Fibroblast of the conjunctiva (primary cell): ENCODE results near the gene NFATC3.

Experiments used
- DNase-seq: peaks from one replicate; pipeline ENCODE4 v3.0.0-alpha.2; 2010; ENCODE audit warnings: low read depth

NFATC3 gene

DNA sequence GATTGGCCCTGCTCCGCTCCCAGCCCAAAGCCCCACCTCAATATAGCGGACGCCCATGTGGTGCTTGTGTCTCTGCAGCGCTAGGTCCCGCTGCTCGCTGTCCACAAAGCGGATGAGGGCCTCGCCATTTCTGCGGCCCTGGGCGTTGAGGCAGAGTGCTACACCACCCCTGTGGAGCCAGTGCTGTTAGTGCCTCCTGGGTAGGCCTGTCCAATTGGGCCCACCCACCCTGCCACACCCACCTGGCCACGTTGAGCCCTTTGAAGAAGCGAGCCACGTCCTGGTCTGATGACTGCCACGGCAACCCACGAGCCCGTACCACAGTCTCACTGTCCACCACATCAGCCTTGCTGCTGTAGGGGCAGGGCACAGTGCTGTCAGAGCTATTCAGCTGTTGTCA is 147.2 kb downstream of the NFATC3 start:
- no peak for DNase-seq

DNA sequence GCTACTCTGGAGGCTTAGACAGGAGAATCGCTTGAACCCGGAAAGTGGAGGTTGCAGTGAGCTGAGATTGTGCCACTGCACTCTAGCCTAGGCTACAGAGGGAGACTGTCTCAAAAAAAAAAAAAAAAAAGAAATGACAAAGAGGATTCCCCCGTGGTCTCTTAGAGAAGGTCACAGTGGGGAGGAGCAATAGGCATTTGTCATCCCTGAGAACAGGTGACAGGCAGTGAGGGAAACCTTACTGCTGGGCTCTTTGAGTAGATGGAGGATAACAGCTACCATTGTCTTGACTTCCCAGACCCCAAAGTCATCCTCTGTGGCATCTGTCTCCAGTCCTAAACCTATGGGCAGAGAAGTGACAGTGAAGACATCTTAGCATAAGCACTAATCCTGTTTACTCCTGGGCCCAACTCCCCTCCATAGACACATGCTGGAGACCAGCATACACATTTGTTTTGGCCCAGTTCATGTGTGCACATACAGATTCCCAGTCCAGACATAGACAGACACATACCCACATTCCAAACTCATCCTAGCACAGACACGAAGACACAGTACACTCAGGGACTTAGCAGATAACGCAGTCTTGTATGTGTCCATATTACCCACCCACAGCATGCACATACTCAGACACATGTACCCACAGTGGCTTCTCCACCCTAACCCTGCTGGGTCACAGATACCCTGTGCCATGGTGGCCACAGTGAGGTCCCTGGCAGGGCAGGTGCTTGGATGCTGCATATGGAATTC is 148.1 kb downstream of the NFATC3 start:
- no peak for DNase-seq

DNA sequence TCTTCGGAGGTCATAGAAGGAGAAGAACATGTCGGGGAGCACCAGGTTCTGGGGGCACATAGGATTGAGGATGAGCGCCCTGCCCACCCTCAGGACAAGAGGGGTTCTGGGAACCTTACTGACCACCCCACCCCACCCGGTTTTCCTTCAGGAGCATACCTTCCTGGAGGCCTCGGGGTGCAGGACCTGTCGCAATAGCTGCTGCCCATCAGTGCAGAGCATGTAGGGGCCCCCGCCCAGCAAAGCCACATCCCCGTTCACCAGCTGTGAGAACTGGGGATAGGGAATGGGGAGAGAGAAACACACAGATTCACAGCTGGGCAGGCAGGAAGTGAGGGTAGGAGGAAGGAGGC is 148.6 kb downstream of the NFATC3 start:
- no peak for DNase-seq

DNA sequence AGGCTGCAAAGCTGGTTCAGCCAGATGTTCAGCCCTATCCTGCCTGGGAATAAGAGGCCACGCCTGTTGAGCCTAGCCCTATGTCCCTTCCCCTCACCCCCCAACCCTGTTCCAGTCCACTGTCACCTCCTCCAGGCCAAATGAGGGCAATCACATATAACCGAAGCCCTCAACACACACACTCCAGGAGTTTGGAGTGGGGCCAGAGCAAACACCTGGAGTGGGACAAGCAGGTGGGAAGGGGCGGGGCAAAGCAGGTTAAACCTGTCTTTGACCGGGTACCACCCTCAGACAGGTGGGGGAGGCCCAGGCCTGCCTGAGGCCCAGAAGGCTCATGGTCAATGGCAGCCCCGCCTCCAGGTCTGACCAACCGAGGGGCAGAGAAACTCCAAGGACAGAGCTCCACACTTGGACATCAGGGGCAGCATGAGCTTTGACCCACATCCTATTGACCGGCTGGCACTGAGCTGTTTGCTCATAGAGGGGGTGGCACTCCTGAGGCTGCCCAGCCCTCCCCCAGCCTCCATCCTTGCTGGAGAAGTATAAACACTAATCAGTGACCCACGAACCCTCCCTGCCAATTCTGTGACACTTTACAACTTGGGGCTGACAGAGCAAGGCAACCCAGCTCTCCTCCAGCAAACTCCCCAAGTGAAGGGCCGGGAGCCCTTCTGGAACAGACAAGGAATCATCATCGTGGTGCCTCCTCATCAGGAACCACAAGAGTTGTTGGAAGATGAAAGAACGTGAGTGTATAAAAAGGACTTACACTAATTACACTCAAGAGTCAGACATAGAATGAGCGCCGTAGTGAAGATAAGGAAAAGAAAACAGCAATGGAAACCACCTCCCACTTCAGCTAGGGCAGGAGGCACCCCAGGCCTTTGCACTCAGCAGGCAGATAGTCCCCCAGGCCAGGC is 149.3 kb downstream of the NFATC3 start:
- no peak for DNase-seq

DNA sequence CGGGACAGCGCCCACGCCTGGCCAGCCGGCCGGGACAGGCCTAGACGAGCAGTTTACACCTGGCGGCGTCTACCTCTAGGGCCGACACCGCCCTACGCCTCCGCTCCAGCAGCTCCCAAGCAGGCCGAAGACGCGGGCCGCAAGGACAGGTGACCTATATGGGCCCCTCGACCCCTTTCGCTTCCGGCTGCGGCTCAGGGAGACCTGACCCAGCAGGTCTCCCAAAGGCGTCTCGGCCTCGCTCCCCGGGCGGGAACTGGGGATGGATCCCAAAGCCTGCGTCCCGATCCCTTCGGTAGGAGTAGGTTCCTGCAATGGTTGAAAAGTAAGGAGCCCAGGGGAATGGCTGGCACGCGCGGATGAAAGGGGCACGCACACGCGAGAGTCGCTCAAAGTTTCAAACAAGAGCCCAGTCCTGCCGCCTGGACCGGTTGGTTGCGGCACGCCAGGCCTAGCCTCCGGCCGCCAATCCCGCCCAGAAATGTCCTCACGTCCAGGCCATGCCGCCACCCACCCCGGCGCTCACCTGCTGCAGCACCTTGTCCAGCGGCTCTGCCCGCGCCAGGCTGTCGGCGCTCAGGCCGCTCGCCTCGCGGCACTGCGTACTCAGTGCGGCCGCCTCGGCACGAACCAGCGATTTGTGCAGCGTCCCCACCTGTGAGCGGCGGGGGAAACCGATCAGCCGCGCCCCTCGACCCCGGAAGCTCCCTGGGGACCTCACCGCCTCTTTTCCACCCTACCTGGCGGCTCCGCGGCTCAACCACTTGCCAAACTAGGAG is 150.1 kb downstream of the NFATC3 start:
- no peak for DNase-seq

DNA sequence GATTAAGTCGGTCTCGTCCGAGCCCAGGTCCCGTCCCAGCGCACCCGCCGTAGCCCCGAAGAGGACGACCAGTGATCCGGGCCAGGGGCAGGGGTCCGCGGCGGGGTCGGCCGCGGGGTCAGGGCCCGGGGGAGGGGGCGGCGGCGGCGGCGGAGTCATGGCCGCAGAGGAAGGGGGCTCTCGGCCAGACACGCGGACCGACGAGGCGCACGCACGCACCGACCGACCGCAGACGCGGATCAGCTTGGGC is 150.6 kb downstream of the NFATC3 start, which contains the start of gene ESRP2:
TSS of gene ESRP2 (minus strand) at position 241 of the 250 bp plus-strand sequence. CDS start at position 159, 82 bp downstream.
- DNase-seq, result no peak

DNA sequence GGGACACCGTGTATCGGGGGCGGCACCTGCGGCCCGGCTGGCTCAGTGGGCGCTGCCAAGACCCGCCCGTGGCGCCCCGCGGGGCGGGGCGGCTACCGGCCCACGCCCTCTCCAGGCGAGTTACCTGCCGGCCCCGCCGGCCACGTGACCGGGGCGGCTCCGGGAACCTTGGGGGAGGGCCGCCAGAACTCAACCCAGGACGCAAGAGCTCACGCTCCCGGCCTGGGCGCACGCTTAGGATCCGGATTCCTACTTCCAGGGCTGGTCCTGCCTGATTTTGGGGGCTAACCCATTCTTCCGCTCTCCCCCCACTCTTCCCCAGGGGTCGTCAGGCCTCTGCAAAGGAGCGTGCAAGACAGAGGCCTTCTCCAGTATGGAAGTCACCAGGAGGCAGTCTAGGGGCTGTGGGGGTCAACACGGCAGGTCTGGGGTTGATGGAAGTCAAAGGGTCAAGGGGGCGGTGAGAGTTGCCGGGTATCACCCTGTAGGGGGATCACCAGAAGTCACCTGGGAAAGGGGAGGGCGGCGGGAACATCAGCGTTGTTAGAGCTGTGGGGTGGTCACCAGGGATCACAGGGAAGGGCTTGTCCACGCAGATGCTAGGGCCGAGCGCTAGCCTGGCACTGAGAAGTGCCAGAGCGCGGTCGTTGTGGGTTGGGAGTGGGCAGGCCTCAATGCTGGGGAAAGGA is 151.1 kb downstream of the NFATC3 start:
- no peak for DNase-seq

DNA sequence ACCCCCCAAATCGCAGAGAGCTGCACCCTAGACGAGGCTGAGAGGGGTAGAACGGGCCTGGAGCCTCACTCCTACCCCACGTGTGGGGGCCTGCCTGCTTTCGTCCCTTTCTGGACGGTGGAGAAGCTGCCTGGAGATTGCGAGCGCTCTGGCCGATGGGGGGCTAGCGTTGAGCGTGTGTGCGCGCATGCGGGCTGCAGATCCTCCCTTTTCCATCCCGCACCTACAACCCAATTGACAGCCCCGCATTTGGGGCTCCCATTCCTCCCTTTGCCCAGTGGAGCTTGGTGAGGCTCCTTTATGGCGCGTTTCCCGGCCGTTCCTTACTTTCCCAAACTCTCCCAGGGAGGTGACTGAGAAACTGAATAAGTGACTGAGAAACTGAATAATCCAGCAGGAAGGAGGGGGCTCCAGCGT is 151.7 kb downstream of the NFATC3 start:
- DNase-seq, result no peak

DNA sequence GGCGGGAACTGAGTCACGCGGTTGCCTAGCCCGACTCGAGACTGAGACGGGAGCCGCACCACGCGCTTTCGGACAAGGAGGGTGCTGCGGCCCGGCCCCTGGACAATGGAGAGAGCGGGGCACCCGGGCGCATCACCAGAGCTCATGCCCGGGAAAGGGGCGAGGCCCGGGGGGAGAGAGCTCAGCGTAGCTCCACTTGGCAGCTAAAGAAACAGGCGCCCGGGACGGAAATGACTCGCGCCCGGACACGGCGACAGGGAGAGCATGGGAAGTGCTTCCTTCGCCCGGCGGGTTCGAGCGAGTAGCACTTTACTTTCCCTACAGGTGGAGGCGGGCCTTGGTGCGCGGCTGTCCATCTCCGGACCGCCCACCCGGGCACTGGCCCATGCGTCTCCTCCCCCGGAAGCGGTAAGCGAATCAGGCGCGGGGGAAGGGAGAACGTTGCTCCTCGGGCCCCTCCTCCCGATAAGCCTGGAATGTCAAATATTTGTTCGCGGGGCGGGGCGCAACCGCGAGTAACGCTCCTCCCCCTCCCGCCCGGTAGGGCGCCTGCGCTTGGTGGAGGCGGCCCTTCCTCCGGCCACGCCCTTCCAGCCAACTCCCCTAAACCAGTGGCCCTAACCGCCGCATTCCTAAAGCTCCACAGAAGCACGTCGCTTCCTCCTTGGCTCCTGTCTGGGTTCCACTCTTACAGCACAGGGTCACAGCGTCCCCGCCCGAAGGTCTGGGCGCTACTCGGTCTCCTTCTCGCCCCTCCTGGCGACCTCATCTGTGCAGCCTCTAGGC is 152.3 kb downstream of the NFATC3 start:
- peak; percentile 93 for DNase-seq

DNA sequence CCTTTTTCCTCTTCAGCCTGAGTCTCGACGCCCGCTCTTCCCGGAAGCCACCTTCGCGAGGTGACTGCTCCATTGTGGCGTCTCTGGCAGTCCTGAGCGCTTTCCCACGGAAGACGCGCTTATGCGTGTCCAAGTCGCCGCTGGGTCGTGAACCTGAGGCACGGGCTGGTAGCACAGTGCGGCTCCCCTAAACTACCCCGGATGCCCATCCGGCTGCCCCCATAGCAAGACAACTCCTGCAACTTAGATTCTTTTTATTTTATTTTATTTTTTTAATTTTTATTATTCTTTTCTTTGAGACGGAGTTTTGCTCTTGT is 152.8 kb downstream of the NFATC3 start:
- DNase-seq, result no peak

DNA sequence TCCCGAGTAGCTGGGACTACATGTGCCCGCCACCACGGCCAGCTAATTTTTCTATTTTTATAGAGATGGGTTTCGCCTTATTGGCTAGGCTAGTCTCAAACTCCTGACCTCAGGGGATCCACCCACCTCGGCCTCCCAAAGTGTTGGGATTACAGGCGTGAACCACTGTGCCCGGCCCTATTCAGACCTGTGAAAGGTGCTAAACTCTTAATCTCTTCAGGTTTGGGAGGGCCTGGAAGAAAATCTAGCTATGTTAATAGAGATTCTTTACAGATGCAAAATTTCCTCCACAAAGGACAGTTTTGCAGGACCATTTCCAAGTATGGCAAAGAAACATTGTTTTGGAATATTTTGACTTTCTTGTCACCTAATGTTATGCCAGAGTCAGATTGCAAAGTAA is 156.9 kb downstream of the NFATC3 start:
- no peak for DNase-seq

DNA sequence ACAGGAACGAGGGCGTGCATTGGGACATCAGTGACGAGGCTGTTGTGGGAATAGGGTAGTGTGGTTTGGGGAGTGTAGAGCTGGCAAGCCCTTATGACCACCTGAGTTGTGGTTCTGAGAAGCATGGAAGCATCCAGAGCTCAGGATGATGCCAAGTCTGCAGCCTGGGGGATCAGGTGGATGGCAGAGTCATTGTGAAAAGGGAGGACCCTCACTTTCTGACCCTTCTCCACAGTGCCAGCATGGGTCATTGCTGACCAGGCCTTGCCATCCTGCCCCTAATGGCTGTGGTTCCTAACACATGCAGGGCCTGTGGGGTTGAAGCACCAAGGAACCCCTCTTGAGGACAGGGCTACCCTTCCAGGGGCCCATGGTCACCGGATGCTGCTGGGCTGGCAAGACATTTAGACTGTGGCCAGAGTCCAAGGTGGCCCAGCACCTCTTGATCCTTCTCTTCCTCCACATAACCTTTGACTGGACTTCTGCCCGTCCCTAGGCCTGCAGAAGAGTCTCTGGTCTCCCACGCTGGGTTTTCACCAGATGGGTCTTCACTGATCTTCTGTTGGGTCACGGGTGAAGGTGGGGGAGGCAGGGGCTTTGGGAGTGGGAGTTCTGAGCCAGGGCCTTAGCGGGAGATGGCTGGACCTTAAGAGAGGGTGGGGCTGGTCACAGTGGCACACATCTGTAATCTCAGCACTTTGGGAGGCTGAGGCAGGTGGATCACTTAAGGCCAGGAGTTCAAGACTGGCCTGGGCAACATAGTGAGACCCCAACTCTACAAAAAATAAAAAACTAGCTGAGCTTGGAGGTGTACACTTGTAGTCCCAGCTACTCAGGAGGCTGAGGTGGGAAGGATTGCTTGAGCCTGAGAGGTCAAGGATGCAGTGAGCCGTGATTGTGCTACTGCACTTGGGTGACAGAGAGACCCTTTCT is 158.0 kb downstream of the NFATC3 start:
- no peak for DNase-seq

DNA sequence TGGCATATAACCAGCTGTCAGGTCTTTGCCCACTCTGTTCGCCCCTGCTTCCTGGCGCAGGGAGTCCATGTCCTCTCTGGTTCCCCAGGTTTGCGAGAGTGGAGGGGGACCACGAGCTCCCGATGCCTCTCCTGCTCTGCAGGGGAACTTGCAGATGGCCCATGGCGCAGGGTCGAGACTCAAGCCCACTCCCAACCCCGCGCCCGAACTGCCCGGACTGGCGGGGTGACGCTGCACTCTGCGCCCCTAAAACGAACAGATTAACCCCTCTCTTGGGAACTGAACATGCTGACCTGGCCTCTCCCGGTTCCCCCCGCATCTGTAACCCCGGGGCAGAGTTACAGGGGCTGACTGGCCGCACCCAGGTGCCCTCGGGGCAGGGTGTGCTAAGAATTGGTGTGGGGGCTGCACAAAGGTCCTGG is 159.3 kb downstream of the NFATC3 start:
- DNase-seq, result no peak

DNA sequence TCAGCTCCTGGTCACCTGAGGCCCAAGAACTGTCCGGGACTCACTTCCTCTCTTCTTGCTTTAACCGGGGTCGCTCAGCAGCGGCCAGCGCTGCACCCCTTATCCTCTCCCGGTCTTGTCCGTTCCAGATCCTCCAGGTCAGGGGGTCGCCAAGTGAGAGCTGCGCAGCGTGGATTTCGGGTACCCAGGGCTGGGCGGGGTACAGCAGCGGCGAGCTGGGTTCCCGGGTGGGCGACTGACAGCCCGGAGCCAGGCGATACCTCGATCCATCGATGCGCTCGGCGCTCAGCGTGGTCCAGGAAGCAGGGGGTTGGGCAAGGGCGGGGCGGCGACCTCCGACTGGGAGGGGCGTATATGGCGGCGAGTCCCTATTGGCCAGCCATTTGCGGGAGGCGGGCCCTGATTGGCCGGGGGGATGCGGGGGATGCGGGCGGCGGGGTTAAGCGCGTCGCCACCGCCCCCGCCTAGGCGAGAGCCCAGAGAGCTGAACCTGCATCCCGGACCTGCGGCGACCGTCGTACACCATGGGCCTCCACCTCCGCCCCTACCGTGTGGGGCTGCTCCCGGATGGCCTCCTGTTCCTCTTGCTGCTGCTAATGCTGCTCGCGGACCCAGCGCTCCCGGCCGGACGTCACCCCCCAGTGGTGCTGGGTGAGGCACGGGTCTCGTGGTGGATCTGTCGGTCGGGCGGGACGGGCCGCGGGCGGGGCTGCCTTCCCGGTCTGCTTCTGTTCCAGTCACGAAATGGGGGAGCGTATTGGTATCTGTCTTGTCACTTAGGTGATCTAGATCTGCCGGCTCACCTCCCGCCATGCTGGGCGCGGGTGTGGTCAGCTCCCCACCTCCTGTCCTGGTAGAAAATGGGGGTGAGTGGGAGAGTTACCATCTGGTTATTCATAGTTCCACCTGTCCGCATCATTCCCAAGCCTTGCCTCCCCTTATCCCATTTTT is 160.0 kb downstream of the NFATC3 start, which contains the start of gene PLA2G15:
TSS of gene PLA2G15 (plus strand) at position 471 of the 951 bp plus-strand sequence. CDS start at position 525, 54 bp downstream.
- DNase-seq, result peak; percentile 85

DNA sequence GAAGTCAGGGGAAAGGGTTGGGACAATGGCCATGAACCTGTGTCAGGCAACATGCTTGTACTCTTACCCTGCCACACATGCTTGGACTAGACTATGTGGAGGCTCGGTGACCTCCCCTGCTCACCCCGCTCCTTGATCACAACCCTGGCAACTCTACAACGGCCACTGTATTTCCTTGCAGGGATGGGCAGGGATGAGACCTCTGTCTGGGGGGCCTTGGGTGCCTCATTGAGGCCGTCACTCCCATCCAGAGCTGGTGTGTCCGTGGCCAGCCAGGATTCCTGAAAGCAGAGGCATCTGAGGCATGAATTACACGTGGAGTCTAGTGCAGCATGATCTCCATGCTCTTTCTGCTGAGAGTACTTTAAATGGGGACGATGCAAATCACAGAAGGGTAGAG is 161.0 kb downstream of the NFATC3 start:
- DNase-seq, result no peak

DNA sequence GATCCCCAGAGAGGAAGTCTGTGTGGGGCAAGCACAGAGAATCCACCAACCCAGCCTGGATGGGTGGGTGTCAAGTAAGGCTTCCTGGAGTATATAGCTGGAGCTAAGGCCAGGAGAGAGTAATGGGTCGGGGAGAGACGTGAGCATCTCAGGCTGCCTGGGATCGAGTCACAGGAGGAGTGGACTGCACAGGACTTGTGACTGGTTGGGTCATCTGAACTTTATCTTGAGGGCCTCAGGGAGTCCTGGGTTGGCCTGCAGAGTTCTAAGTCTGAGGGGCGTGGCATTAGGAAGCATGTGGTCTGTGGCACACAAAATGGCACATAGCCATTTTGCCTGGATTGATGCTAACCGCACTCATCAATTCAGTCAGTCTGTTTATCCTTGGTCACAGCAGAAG is 161.5 kb downstream of the NFATC3 start:
- no peak for DNase-seq

DNA sequence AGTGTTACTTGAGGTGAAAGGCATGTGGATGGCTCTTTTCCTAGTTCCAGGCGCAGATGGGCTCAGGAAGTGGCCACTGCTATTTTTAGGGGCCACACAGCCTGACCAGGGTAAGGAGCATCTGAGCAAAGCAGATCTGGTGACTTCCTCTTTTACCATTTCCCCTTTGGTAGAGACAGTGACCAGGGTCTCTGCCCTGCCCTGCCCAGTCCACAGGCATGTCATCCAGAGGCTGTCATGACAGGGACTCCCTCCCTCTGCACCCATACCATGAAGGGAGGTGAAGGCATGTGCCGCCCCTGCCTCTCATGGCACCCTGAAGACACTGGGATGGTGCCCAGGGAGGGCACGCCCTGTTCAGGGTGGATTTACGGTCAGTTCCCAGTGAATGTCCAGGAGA is 162.2 kb downstream of the NFATC3 start:
- no peak for DNase-seq

DNA sequence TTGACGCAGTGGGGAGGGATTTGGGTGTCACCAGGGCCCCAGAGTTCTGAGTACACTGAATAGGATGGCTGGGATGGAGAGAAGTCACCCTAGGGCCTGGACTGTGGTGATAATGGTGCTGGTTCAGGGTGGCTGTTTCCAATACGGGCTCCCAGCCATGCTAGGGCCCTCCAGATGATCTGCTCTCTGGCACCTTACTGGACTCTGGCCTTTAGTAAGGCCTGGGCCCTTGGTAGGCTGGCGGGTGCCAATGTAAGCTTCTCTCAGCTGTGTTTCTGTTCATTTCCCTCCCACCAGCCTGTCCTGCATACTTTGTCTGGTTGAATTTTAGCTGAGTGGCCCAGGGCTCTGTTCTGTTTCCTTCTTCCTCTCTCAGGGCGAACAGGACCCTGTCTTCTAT is 162.8 kb downstream of the NFATC3 start:
- no peak for DNase-seq

DNA sequence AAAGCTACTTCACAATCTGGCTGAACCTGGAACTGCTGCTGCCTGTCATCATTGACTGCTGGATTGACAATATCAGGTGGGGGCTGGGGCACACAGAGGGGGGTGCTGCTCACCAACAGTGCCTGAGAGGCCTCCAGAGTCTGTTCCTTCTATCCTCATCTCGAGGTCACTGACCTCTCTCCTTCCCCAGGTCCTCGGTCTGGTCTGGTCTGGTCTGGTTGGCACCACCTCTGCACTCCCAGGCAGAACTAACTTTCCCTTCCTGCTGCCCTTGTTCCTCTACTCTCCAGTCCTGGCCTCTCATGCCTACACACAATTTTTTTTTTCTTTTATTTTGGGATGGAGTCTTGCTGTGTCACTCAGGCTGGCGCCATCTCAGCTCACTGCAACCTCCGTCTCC is 164.2 kb downstream of the NFATC3 start:
- DNase-seq, result no peak
